K562 (cell line): ENCODE measurements around the gene ADAM22. TPM values are rescaled to one million over a fixed set of nuclear protein-coding genes. Genes with fewer than 3 reads are reported as not detected.

ENCODE experiments used
- COPS2 ChIP-seq: fragments of 450-650 bp; conservative IDR thresholded peaks from 2 replicates; pipeline ENCODE4 v1.6.1; 2016; ENCODE audit warnings: mild to moderate bottlenecking, moderate library complexity
- ELF1 ChIP-seq: fragments of 200-800 bp; sonication (Bioruptor generic); IDR thresholded peaks from 2 replicates; pipeline ENCODE4 v1.6.1; 2016; ENCODE audit warnings: missing genetic modification characterization, missing compliant biosample characterization
- KLF16 ChIP-seq: IDR thresholded peaks from 2 replicates; pipeline ENCODE4 v1.6.1; 2016; ENCODE audit warnings: antibody characterized with exemption
- MBD2 ChIP-seq: sonication (generic); IDR thresholded peaks from 2 replicates; pipeline ENCODE4 v1.6.1; 2016; ENCODE audit warnings: low read depth, borderline replicate concordance
- NUFIP1 ChIP-seq: fragments of 450-650 bp; IDR thresholded peaks from 2 replicates; pipeline ENCODE4 v1.6.1; 2018; ENCODE audit not compliant: partially characterized antibody
- SIN3B ChIP-seq: fragments of 450-650 bp; IDR thresholded peaks from 2 replicates; pipeline ENCODE4 v1.6.1; 2017; ENCODE audit warnings: low read depth, mild to moderate bottlenecking, moderate library complexity
- SIRT6 ChIP-seq: IDR thresholded peaks from one replicate; pipeline ENCODE4 v1.6.1; 2012; ENCODE audit warnings: low read depth, mild to moderate bottlenecking, control low read depth, inconsistent platforms, low read length, moderate library complexity
- ZNF584 ChIP-seq: fragments of 200-800 bp; sonication (Bioruptor generic); IDR thresholded peaks from 2 replicates; pipeline ENCODE4 v1.6.1; 2016; ENCODE audit warnings: low read depth, mild to moderate bottlenecking, missing genetic modification characterization, missing compliant biosample characterization
- ZNF707 ChIP-seq: fragments of 250-450 bp; sonication (Bioruptor Pico); conservative IDR thresholded peaks from 2 replicates; pipeline ENCODE4 v1.8.0; 2022; ENCODE audit warnings: inconsistent platforms, mild to moderate bottlenecking, moderate library complexity
- ZNF76 ChIP-seq: fragments of 250-450 bp; sonication (Bioruptor Pico); IDR thresholded peaks from 2 replicates; pipeline ENCODE4 v1.4.0; 2020; ENCODE audit warnings: mild to moderate bottlenecking, moderate library complexity, borderline replicate concordance
- polyA plus RNA-seq, 8 experiments: library from polyadenylated mRNA; depleted of rRNA in 4 of 8; stranded (reverse) in 5 of 8; unstranded in 3 of 8; fragments of >200 nt; fragmentation: Nextera tagmentation in 2 of 8; fragmentation: Illumina TruSeq in 1 of 8; extraction: Ambion mirVana in 2 of 8; extraction: Trizol in 1 of 8; gene quantifications; 2 replicates each; pipeline versions ENCODE4 v1.2.1 to v1.2.3, GENCODE V29; 2011 to 2014; ENCODE audit warnings: inconsistent platforms in 1 of 8, missing spikeins in 1 of 8
- total RNA-seq, 7 experiments: library from RNA; depleted of rRNA in 6 of 7; stranded (reverse); fragments of >200 nt in 6 of 7; fragmentation: Illumina TruSeq in 2 of 7; extraction: Trizol in 2 of 7; gene quantifications; 2 replicates each; pipeline versions ENCODE4 v1.2.1 to v1.2.3, GENCODE V29; 2011 to 2021; ENCODE audit warnings: low replicate concordance in 1 of 7
- TF ChIP-seq, protein P1 (sequence below): fragments of 200-400 bp; formaldehyde crosslinking; IDR thresholded peaks from 2 replicates; pipeline ENCODE4 v1.6.1; 2017; ENCODE audit warnings: mild to moderate bottlenecking, low read depth, low read length, moderate library complexity
- TF ChIP-seq, protein P2 (sequence below): IDR thresholded peaks from 2 replicates; pipeline ENCODE4 v1.6.1; 2011; ENCODE audit not compliant: insufficient read length; ENCODE audit errors: extremely low read depth
- TF ChIP-seq, protein P3 (sequence below): fragments of 450-650 bp; formaldehyde crosslinking; IDR thresholded peaks from 2 replicates; pipeline ENCODE4 v1.4.0; 2022; ENCODE audit warnings: missing genetic modification characterization
- TF ChIP-seq, protein P4 (sequence below): sonication (generic); formaldehyde crosslinking; IDR thresholded peaks from 2 replicates; pipeline ENCODE4 v1.8.0; 2022; ENCODE audit warnings: mild to moderate bottlenecking, low read depth, missing genetic modification reagents
- TF ChIP-seq, protein P5 (sequence below), 2 experiments: fragments of 450-650 bp; IDR thresholded peaks; 2 replicates each; pipeline ENCODE4 v1.6.1; 2016; ENCODE audit warnings: mild to moderate bottlenecking in 2 of 2, borderline replicate concordance in 1 of 2, low read depth in 1 of 2, moderate library complexity in 1 of 2

Gene ADAM22
- total and polyA plus RNA-seq, 9 of the 15 experiments (the other 6 are each of a cell fraction or from before 2014, with no cell fraction given), result 0.01 to 0.58 (median 0.18) TPM

DNA sequence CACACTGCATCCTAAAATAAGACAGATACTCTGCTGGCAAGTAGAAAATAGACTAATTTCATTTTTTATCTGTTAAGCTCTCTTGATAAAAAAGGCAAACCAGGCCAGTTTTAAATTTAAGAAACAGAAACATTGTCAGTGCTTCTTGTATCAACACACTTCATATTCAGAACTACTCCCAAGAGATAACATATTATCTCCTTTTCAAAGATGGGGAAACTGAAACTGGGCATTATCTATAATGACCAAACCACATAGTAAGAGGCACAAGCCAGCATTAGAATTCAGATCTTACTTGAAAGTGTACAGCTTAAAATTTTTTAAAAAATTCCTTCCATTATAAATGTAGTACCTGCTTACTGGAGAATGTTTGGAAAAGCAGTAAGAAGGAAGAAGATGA lies 271.1 kb downstream of the ADAM22 start (continued):
- TF ChIP-seq, protein P1, sequence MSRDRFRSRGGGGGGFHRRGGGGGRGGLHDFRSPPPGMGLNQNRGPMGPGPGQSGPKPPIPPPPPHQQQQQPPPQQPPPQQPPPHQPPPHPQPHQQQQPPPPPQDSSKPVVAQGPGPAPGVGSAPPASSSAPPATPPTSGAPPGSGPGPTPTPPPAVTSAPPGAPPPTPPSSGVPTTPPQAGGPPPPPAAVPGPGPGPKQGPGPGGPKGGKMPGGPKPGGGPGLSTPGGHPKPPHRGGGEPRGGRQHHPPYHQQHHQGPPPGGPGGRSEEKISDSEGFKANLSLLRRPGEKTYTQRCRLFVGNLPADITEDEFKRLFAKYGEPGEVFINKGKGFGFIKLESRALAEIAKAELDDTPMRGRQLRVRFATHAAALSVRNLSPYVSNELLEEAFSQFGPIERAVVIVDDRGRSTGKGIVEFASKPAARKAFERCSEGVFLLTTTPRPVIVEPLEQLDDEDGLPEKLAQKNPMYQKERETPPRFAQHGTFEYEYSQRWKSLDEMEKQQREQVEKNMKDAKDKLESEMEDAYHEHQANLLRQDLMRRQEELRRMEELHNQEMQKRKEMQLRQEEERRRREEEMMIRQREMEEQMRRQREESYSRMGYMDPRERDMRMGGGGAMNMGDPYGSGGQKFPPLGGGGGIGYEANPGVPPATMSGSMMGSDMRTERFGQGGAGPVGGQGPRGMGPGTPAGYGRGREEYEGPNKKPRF, result no peak
- TF ChIP-seq, protein P2, sequence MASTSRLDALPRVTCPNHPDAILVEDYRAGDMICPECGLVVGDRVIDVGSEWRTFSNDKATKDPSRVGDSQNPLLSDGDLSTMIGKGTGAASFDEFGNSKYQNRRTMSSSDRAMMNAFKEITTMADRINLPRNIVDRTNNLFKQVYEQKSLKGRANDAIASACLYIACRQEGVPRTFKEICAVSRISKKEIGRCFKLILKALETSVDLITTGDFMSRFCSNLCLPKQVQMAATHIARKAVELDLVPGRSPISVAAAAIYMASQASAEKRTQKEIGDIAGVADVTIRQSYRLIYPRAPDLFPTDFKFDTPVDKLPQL, result no peak
- TF ChIP-seq SIN3B (no peak), COPS2 (no peak), MBD2 (no peak), ZNF707 (CRISPR knock-in tag) (no peak), NUFIP1 (no peak), ZNF76 (CRISPR knock-in tag) (no peak), ELF1 (no peak), SIRT6 (no peak), ZNF584 (CRISPR knock-in tag) (no peak), KLF16 (peak; percentile 57)
- TF ChIP-seq, protein P3, sequence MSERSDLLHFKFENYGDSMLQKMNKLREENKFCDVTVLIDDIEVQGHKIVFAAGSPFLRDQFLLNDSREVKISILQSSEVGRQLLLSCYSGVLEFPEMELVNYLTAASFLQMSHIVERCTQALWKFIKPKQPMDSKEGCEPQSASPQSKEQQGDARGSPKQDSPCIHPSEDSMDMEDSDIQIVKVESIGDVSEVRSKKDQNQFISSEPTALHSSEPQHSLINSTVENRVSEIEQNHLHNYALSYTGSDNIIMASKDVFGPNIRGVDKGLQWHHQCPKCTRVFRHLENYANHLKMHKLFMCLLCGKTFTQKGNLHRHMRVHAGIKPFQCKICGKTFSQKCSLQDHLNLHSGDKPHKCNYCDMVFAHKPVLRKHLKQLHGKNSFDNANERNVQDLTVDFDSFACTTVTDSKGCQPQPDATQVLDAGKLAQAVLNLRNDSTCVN, result no peak
- TF ChIP-seq, protein P4, sequence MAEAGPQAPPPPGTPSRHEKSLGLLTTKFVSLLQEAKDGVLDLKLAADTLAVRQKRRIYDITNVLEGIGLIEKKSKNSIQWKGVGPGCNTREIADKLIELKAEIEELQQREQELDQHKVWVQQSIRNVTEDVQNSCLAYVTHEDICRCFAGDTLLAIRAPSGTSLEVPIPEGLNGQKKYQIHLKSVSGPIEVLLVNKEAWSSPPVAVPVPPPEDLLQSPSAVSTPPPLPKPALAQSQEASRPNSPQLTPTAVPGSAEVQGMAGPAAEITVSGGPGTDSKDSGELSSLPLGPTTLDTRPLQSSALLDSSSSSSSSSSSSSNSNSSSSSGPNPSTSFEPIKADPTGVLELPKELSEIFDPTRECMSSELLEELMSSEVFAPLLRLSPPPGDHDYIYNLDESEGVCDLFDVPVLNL (CRISPR knock-in tag), result no peak
- TF ChIP-seq, protein P5, sequence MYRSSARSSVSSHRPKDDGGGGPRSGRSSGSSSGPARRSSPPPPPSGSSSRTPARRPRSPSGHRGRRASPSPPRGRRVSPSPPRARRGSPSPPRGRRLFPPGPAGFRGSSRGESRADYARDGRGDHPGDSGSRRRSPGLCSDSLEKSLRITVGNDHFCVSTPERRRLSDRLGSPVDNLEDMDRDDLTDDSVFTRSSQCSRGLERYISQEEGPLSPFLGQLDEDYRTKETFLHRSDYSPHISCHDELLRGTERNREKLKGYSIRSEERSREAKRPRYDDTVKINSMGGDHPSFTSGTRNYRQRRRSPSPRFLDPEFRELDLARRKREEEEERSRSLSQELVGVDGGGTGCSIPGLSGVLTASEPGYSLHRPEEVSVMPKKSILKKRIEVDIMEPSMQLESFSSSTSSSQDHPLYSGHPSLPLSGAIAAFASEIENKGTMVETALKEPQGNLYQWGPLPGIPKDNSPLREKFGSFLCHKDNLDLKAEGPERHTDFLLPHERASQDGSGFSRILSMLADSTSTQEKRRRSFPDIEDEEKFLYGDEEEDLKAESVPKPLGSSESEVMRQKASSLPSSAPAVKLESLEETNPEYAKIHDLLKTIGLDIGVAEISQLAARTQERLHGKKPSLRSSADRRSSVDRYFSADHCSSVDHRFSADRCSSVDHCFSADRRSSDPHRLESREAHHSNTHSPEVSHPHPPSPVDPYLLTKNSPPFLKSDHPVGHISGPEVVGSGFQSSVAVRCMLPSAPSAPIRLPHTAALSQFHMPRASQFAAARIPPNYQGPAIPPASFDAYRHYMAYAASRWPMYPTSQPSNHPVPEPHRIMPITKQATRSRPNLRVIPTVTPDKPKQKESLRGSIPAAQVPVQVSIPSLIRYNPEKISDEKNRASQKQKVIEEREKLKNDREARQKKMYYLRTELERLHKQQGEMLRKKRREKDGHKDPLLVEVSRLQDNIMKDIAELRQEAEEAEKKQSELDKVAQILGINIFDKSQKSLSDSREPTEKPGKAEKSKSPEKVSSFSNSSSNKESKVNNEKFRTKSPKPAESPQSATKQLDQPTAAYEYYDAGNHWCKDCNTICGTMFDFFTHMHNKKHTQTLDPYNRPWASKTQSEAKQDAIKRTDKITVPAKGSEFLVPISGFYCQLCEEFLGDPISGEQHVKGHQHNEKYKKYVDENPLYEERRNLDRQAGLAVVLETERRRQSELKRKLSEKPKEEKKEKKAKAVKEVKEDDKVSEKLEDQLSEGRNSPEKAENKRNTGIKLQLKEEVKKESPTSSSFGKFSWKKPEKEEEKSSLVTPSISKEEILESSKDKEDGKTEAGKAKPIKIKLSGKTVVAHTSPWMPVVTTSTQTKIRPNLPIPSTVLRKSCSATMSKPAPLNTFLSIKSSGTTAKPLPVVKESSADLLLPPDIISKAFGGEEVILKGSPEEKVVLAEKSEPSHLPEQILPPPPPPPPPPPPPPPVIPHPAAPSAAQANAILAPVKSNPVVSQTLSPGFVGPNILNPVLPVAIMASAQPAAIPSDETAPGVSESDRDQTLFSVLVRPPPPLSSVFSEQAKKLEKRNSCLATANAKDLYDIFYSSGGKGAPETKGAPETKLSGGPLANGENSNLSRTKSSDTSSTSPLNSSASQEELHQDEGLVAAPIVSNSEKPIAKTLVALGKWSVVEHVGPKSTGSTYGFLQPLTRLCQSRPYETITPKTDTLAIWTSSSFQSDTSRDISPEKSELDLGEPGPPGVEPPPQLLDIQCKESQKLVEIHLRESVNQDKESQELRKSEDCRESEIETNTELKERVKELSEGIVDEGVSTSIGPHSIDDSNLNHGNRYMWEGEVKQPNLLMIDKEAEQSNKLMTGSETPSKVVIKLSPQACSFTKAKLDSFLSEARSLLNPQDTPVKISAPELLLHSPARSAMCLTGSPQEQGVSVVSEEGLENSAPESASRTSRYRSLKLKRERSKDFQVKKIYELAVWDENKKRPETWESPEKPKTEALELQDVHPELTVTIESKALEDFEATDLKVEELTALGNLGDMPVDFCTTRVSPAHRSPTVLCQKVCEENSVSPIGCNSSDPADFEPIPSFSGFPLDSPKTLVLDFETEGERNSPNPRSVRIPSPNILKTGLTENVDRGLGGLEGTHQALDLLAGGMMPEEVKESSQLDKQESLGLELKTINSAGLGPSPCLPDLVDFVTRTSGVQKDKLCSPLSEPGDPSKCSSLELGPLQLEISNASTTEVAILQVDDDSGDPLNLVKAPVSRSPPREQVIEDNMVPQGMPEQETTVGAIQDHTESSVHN (IDR thresholded peaks at IDR 0.05; ENCODE audit: borderline replicate concordance in 1 of 2, low read depth in 1 of 2), result no peak
